ENCODE measurements around the gene RAB7B.

- TF ChIP-seq TAF1 (IDR thresholded peaks at IDR 0.05; ENCODE audit: borderline replicate concordance, insufficient read depth, low read length) (no peak), REST (IDR thresholded peaks at IDR 0.05; ENCODE audit: insufficient read depth in 1 of 2, low read depth in 2 of 2, low read length in 2 of 2) (no peak), SIN3A (IDR thresholded peaks at IDR 0.05; ENCODE audit: borderline replicate concordance, insufficient read depth, low read length) (no peak), POLR2AphosphoS5 (IDR thresholded peaks at IDR 0.05; ENCODE audit: low read depth, low read length) (no peak)
These were observed 41.0 kb downstream of the RAB7B start for GRCh38 chr1:205961991-205962820.
